Neural progenitor cell (in vitro differentiated cells): ENCODE data around the gene KIF18B. TPM values are rescaled to one million over a fixed set of nuclear protein-coding genes. Genes with fewer than 3 reads are reported as not detected.

Experiments
- DNase-seq: peaks from one replicate; pipeline ENCODE4 v3.0.0-alpha.2; 2016; ENCODE audit warnings: low spot score
- H2AFZ ChIP-seq: fragments of 200-600 bp; sonication (generic); replicated peaks from 2 replicates; pipeline ENCODE4 v1.6.1; 2016; ENCODE audit warnings: antibody characterized with exemption
- H3F3A ChIP-seq: fragments of 200-600 bp; sonication (generic); 2 replicates; pipeline ENCODE4 v1.6.1; 2016; ENCODE audit warnings: antibody characterized with exemption, low read depth
- H3K27ac ChIP-seq: fragments of 200-600 bp; sonication (generic); 2 replicates; pipeline ENCODE4 v1.5.1; 2016; ENCODE audit warnings: mild to moderate bottlenecking
- H3K27me3 ChIP-seq: fragments of 200-600 bp; sonication (generic); 2 replicates; pipeline ENCODE4 v1.6.1; 2016; ENCODE audit warnings: mild to moderate bottlenecking, moderate library complexity
- H3K36me3 ChIP-seq: fragments of 200-600 bp; sonication (generic); 2 replicates; pipeline ENCODE4 v1.5.1; 2016
- H3K4me1 ChIP-seq: fragments of 200-600 bp; sonication (generic); 2 replicates; pipeline ENCODE4 v1.6.1; 2016; ENCODE audit warnings: mixed run types
- H3K4me2 ChIP-seq: fragments of 200-600 bp; sonication (generic); 2 replicates; pipeline ENCODE4 v1.6.1; 2016
- H3K4me3 ChIP-seq: fragments of 200-600 bp; sonication (generic); 2 replicates; pipeline ENCODE4 v1.5.1; 2016
- H3K79me2 ChIP-seq: fragments of 200-600 bp; sonication (generic); 2 replicates; pipeline ENCODE4 v1.6.1; 2016; ENCODE audit warnings: low read depth
- H3K9ac ChIP-seq: fragments of 200-600 bp; sonication (generic); 2 replicates; pipeline ENCODE4 v1.6.1; 2016
- H3K9me3 ChIP-seq: fragments of 200-600 bp; sonication (generic); 2 replicates; pipeline ENCODE4 v1.5.1; 2016; ENCODE audit warnings: low read depth
- H4K20me1 ChIP-seq: fragments of 200-600 bp; sonication (generic); 2 replicates; pipeline ENCODE4 v1.6.1; 2016; ENCODE audit warnings: low read depth
- H3K27ac Mint-ChIP-seq: 3 replicates; pipeline ENCODE4 v1.8.0; 2021; ENCODE audit warnings: mixed read lengths
- H3K27me3 Mint-ChIP-seq: 2 replicates; pipeline ENCODE4 v1.8.0; 2022; ENCODE audit warnings: low read depth, mild to moderate bottlenecking, inconsistent platforms, moderate library complexity, mixed read lengths; ENCODE audit not compliant: insufficient read depth
- H3K36me3 Mint-ChIP-seq: 3 replicates; pipeline ENCODE4 v1.8.0; 2021; ENCODE audit warnings: mixed read lengths
- H3K4me1 Mint-ChIP-seq: 3 replicates; pipeline ENCODE4 v1.8.0; 2021; ENCODE audit warnings: mixed read lengths
- H3K4me3 Mint-ChIP-seq: 3 replicates; pipeline ENCODE4 v1.8.0; 2021; ENCODE audit warnings: mild to moderate bottlenecking, moderate library complexity, mixed read lengths
- H3K9me3 Mint-ChIP-seq: 3 replicates; pipeline ENCODE4 v1.8.0; 2020; ENCODE audit warnings: mixed read lengths
- EZH2 ChIP-seq: fragments of 200-600 bp; sonication (generic); IDR thresholded peaks from 2 replicates; pipeline ENCODE4 v1.6.1; 2017; ENCODE audit warnings: antibody characterized with exemption, mild to moderate bottlenecking, moderate library complexity
- EZH2phosphoT487 ChIP-seq: fragments of 200-600 bp; sonication (generic); IDR thresholded peaks from 2 replicates; pipeline ENCODE4 v1.6.1; 2017; ENCODE audit warnings: antibody characterized with exemption
- total RNA-seq: library from RNA; depleted of rRNA; stranded (reverse); fragments of >200 nt; gene quantifications from 2 replicates; pipeline ENCODE4 v1.2.3, GENCODE V29; 2015; ENCODE audit warnings: low replicate concordance
- TF ChIP-seq, protein P1 (sequence below): fragments of 200-600 bp; sonication (generic); IDR thresholded peaks from 2 replicates; pipeline ENCODE4 v1.5.1; 2017; ENCODE audit warnings: antibody characterized with exemption, mild to moderate bottlenecking

KIF18B gene
- total RNA-seq, 1 donor from 2014 or later, result 15.1 TPM

DNA sequence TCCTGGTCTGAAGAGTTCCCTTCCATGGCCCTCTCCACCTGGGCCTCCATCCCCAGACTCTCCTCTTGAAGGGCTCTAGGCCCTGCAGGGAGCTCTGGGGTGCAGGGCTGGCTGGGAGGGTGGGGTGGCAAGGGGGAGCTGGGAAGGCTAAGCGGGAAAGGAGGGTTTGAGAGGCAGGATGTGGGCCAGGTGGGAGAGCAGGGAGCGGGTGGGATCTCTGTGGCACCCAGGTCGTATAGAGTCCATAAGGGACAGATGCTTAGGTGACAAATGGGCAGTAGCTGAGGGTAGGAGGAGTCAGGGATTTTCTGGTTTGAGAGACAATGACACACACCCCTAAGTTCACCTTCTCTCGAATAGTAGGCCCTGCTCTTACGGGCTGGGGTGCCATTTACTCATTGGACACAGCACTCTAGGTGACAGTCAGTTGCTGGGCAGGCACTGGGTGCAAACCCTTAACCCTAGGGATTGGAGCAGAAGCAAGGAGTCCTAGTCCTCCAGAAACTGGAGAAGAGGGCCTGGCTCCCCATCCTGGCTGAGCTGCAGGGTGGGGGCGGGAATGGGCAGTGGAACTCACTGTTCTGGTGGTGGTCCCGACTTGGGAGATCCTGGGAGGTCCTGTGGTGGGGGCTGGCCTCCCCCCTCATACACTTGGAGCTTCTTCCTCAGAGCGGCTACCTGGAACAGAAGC is 15.3 kb downstream of the KIF18B start:
- Histone ChIP-seq H4K20me1 (peaks cover 17% of the 10 kb centered on the region), H3F3A (peaks cover 6% of the 10 kb centered on the region), H3K4me1 (no peaks in the 10 kb centered on the region), H3K27ac (no peak overlapping the region), H3K79me2 (peaks cover 7% of the 10 kb centered on the region), H2AFZ (no peak overlapping the region), H3K27me3 (no peaks in the 10 kb centered on the region), H3K9ac (no peak overlapping the region), H3K9me3 (no peaks in the 10 kb centered on the region), H3K4me3 (no peak overlapping the region), H3K36me3 (no peaks in the 10 kb centered on the region), H3K4me2 (no peak overlapping the region)
- no peak for DNase-seq
- no peaks in the 10 kb centered on the region for H3K9me3 Mint-ChIP-seq
- H3K27ac Mint-ChIP-seq, result no peak overlapping the region
- no peak for TF ChIP-seq EZH2phosphoT487
- TF ChIP-seq, protein P1, sequence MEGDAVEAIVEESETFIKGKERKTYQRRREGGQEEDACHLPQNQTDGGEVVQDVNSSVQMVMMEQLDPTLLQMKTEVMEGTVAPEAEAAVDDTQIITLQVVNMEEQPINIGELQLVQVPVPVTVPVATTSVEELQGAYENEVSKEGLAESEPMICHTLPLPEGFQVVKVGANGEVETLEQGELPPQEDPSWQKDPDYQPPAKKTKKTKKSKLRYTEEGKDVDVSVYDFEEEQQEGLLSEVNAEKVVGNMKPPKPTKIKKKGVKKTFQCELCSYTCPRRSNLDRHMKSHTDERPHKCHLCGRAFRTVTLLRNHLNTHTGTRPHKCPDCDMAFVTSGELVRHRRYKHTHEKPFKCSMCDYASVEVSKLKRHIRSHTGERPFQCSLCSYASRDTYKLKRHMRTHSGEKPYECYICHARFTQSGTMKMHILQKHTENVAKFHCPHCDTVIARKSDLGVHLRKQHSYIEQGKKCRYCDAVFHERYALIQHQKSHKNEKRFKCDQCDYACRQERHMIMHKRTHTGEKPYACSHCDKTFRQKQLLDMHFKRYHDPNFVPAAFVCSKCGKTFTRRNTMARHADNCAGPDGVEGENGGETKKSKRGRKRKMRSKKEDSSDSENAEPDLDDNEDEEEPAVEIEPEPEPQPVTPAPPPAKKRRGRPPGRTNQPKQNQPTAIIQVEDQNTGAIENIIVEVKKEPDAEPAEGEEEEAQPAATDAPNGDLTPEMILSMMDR, result no peak
- TF ChIP-seq EZH2, result no peak
- H3K36me3 Mint-ChIP-seq, result peaks cover 33% of the 10 kb centered on the region
- no peak overlapping the region for H3K4me3 Mint-ChIP-seq
- H3K4me1 Mint-ChIP-seq, result no peaks in the 10 kb centered on the region
- H3K27me3 Mint-ChIP-seq, result no peaks in the 10 kb centered on the region

DNA sequence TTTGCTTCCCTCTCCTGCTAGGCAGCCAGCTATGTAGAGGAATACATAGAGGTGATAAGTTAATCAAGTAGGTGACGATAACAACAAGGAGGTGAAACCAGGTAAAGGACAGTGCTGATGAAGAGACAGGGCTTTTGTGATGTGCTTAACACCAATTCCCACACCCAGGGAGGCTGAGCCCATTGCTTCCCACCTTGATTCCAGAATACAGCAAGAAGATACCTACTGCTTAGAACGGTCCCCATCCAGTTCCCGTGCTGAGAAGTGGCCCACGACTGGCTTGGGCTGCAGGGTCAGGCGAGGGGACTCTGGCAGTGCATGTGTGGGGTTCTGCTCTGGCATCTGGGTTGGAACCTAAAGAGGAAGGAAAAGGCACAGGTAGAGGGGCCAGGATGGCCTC is 16.2 kb downstream of the KIF18B start:
- Histone ChIP-seq H3K79me2 (no peaks in the 10 kb centered on the region), H3K9me3 (no peaks in the 10 kb centered on the region), H2AFZ (no peak overlapping the region), H3K36me3 (no peaks in the 10 kb centered on the region), H3K4me1 (no peaks in the 10 kb centered on the region), H3K4me3 (no peak overlapping the region), H3K27me3 (no peaks in the 10 kb centered on the region), H3K9ac (no peak overlapping the region), H3F3A (peaks cover 6% of the 10 kb centered on the region), H4K20me1 (peaks cover 10% of the 10 kb centered on the region), H3K4me2 (no peak overlapping the region), H3K27ac (no peak overlapping the region)
- DNase-seq, result no peak
- Mint-ChIP-seq H3K27ac (no peak overlapping the region), H3K4me3 (no peak overlapping the region), H3K9me3 (no peaks in the 10 kb centered on the region), H3K27me3 (no peaks in the 10 kb centered on the region), H3K4me1 (no peaks in the 10 kb centered on the region), H3K36me3 (peaks cover 31% of the 10 kb centered on the region)
- TF ChIP-seq EZH2phosphoT487, result no peak

DNA sequence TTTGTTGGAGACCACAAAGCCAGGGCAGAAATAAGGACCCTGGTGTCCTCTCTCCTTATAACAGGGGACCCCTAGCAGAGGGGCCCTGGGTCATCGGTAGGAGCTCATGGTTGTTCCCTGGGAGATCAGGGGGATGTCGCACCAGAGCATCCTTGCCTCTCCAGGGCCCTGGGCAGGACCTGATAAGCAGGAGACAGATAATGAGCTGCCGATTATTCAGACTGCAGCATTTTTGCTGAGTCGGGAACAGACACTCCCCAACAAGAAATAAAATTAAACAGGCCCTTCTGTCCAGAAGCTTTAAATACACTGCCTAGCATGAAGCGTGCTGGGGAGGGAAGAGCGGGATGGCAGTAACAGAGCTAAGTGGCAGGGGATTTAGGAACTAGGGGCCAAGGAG is 16.9 kb downstream of the KIF18B start:
- H3K36me3 Mint-ChIP-seq, result peaks cover 31% of the 10 kb centered on the region
- no peak for TF ChIP-seq EZH2
- Histone ChIP-seq H3K9me3 (no peaks in the 10 kb centered on the region), H3K36me3 (no peaks in the 10 kb centered on the region), H3K79me2 (no peaks in the 10 kb centered on the region), H3K27me3 (no peaks in the 10 kb centered on the region), H3F3A (peaks cover 6% of the 10 kb centered on the region), H3K4me2 (no peak overlapping the region), H3K4me3 (no peak overlapping the region), H3K9ac (no peak overlapping the region), H3K27ac (no peak overlapping the region), H2AFZ (no peak overlapping the region), H3K4me1 (no peaks in the 10 kb centered on the region), H4K20me1 (peaks cover 10% of the 10 kb centered on the region)
- no peak for DNase-seq
- H3K27ac Mint-ChIP-seq, result no peak overlapping the region
- H3K27me3 Mint-ChIP-seq, result peaks cover 1% of the 10 kb centered on the region
- no peak overlapping the region for H3K4me3 Mint-ChIP-seq
- H3K9me3 Mint-ChIP-seq, result no peaks in the 10 kb centered on the region
- no peaks in the 10 kb centered on the region for H3K4me1 Mint-ChIP-seq

DNA sequence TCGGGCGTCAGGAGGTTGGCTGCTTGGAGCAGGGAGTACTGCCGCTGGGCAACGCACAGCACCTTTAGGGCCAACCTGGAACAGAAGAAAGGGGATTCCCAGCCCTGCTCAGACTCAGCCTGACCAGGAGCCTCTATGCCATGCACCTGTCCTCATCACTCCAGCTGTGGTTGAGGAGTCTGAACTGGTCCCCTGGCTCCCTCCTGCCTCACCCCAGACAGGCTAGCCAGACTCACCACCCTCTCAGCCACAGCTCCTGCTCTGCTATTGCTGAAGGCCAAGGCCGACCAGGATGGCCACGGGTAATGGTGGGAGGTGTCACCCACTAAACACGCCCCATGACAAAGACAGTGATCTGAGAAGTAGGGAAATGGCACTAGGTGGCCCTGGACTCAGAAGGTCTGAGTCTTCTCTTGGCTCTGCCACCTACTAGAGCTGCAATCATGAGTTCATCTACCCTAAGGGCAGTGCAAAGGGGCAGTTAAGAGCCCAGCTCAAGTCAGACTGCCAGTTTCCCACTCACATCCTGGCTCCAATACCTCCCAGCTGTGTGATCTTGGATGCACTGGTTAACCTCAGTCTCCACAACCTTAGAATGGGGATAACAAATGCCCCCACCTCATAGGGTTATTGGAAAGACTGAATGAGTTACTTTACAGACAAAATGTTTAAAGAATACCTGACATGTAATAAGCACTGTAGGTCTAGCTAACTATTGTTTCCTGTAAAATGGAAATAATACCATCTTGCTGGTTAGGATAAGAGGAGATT is 18.4 kb downstream of the KIF18B start:
- Histone ChIP-seq H3F3A (peaks cover 14% of the 10 kb centered on the region), H3K36me3 (no peaks in the 10 kb centered on the region), H3K4me1 (no peaks in the 10 kb centered on the region), H3K79me2 (no peaks in the 10 kb centered on the region), H3K27ac (no peak overlapping the region), H3K4me2 (no peak overlapping the region), H3K27me3 (no peaks in the 10 kb centered on the region), H4K20me1 (peaks cover 7% of the 10 kb centered on the region), H3K4me3 (no peak overlapping the region), H2AFZ (no peak overlapping the region), H3K9me3 (no peaks in the 10 kb centered on the region), H3K9ac (no peak overlapping the region)
- H3K9me3 Mint-ChIP-seq, result no peaks in the 10 kb centered on the region
- no peak overlapping the region for H3K4me3 Mint-ChIP-seq
- H3K4me1 Mint-ChIP-seq, result no peaks in the 10 kb centered on the region
- H3K27me3 Mint-ChIP-seq, result peaks cover 2% of the 10 kb centered on the region
- H3K36me3 Mint-ChIP-seq, result peaks cover 31% of the 10 kb centered on the region
- no peak for DNase-seq
- TF ChIP-seq, protein P1, result no peak
- TF ChIP-seq EZH2phosphoT487, result no peak
- TF ChIP-seq EZH2, result no peak
- no peak overlapping the region for H3K27ac Mint-ChIP-seq
